ENCODE data around the gene TPT1. TPM values are rescaled to one million over a fixed set of nuclear protein-coding genes. Genes with fewer than 3 reads are reported as not detected.

TPT1 gene
- total and polyA plus RNA-seq, 2 of the 13 experiments (the other 11 are each of a cell fraction or from before 2014, with no cell fraction given), result 2,953 to 3,594 TPM

GRCh38 chr13:45341799-45342500 lies 967 bp upstream of the TPT1 start:
- Histone ChIP-seq H3K36me3 (replicated peaks in 1 of 2; ENCODE audit: control insufficient read depth in 1 of 2, insufficient read depth in 2 of 2, low read length in 2 of 2) (peaks cover 12 to 44% of the 10 kb centered on the region in 2 experiments), H4K20me1 (ENCODE audit: insufficient read depth, low read length) (peaks cover 37% of the 10 kb centered on the region), H3K4me1 (ENCODE audit: insufficient read depth, low read length) (peaks cover 42% of the 10 kb centered on the region), H3K79me2 (ENCODE audit: insufficient read depth, low read length) (peaks cover 52% of the 10 kb centered on the region), H3K9me3 (ENCODE audit: low read length) (no peaks in the 10 kb centered on the region), H3K27ac (ENCODE audit: extremely low read length, insufficient read depth, low read length) (peak overlapping the region; percentile 97), H2AFZ (ENCODE audit: low read length) (peak overlapping the region; percentile 21), H3K4me2 (ENCODE audit: low read depth, low read length) (peak overlapping the region; percentile 78), H3K27me3 (ENCODE audit: control insufficient read depth in 1 of 2, insufficient read depth in 2 of 2, low read length in 2 of 2) (no peaks in the 10 kb centered on the region; a peak in 1 of 5 replicates), H3K9ac (ENCODE audit: insufficient read depth, low read depth, low read length) (peak overlapping the region; percentile 94), H3K4me3 (replicated peaks in 1 of 3; ENCODE audit: insufficient read depth in 1 of 3, low read depth in 2 of 3, low read length in 3 of 3) (peak overlapping the region; percentile 80 to 97 (median 97))
- WGBS (ENCODE audit: low lambda C conversion rate), result 10% methylated on average over 17 of the region's 17 CpGs
- intact Hi-C loops (cut with micrococcal nuclease; ENCODE audit: unreplicated experiment), result no loop called here
- TSS peak; percentile 85 for BruUV-seq (replicated peaks)
- CTCF ChIA-PET (ENCODE audit: low intra/inter-chr PET ratio, low total read pairs), result no interaction called here
- DNase-seq (ENCODE audit: low spot score), result no peak
- no peak for FAIRE-seq
- ATAC-seq, result no peak
- POLR2A ChIA-PET, result interaction anchor here (0.9 to 3.7 kb wide), 26 partner anchors 8 to 129 kb away, joined by 3 to 73 read pairs (median 6); partner anchors contain the start of genes COG3 and SLC25A30
- in situ Hi-C loops (cut with HindIII; ENCODE audit: extremely low pct_ligation_motif_present, low pct_unique_long_range_greater_than_20kb), result no loop called here
- TF ChIP-seq POGZ (CRISPR knock-in tag; IDR thresholded peaks at IDR 0.05), result 0 out of 2 replicates have a peak, but pooled peaks have one; percentile 45
- TF ChIP-seq, protein P1, sequence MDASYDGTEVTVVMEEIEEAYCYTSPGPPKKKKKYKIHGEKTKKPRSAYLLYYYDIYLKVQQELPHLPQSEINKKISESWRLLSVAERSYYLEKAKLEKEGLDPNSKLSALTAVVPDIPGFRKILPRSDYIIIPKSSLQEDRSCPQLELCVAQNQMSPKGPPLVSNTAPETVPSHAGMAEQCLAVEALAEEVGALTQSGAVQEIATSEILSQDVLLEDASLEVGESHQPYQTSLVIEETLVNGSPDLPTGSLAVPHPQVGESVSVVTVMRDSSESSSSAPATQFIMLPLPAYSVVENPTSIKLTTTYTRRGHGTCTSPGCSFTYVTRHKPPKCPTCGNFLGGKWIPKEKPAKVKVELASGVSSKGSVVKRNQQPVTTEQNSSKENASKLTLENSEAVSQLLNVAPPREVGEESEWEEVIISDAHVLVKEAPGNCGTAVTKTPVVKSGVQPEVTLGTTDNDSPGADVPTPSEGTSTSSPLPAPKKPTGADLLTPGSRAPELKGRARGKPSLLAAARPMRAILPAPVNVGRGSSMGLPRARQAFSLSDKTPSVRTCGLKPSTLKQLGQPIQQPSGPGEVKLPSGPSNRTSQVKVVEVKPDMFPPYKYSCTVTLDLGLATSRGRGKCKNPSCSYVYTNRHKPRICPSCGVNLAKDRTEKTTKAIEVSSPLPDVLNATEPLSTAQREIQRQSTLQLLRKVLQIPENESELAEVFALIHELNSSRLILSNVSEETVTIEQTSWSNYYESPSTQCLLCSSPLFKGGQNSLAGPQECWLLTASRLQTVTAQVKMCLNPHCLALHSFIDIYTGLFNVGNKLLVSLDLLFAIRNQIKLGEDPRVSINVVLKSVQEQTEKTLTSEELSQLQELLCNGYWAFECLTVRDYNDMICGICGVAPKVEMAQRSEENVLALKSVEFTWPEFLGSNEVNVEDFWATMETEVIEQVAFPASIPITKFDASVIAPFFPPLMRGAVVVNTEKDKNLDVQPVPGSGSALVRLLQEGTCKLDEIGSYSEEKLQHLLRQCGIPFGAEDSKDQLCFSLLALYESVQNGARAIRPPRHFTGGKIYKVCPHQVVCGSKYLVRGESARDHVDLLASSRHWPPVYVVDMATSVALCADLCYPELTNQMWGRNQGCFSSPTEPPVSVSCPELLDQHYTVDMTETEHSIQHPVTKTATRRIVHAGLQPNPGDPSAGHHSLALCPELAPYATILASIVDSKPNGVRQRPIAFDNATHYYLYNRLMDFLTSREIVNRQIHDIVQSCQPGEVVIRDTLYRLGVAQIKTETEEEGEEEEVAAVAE (CRISPR knock-in tag; IDR thresholded peaks at IDR 0.05; ENCODE audit: borderline replicate concordance), result 0 out of 2 replicates have a peak, but pooled peaks have one; percentile 1
- 0 out of 2 replicates have a peak, but pooled peaks have one; percentile 49 for TF ChIP-seq ZSCAN29 (CRISPR knock-in tag; conservative IDR thresholded peaks at IDR 0.05)
- no peak for TF ChIP-seq ZFY (CRISPR knock-in tag; IDR thresholded peaks at IDR 0.05)
- no peak for TF ChIP-seq ZNF34 (CRISPR knock-in tag; IDR thresholded peaks at IDR 0.05; ENCODE audit: borderline replicate concordance)
- 0 out of 2 replicates have a peak, but pooled peaks have one; percentile 61 for TF ChIP-seq ZNF234 (CRISPR knock-in tag; conservative IDR thresholded peaks at IDR 0.05)
- peak; percentile 6 for TF ChIP-seq SRSF1 (optimal IDR thresholded peaks at IDR 0.05; ENCODE audit: low read depth, low read length)
- TF ChIP-seq SSRP1 (CRISPR knock-in tag; IDR thresholded peaks at IDR 0.05), result no peak
- peak; percentile 6; the same call in 1 of the 2 replicates for TF ChIP-seq ZNF317 (CRISPR knock-in tag; IDR thresholded peaks at IDR 0.05)
- TF ChIP-seq CHD4 (IDR thresholded peaks at IDR 0.05; ENCODE audit: borderline replicate concordance, low read length), result 0 out of 2 replicates have a peak, but pooled peaks have one; percentile 35
- TF ChIP-seq, protein P2, sequence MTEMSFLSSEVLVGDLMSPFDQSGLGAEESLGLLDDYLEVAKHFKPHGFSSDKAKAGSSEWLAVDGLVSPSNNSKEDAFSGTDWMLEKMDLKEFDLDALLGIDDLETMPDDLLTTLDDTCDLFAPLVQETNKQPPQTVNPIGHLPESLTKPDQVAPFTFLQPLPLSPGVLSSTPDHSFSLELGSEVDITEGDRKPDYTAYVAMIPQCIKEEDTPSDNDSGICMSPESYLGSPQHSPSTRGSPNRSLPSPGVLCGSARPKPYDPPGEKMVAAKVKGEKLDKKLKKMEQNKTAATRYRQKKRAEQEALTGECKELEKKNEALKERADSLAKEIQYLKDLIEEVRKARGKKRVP (CRISPR knock-in tag; IDR thresholded peaks at IDR 0.05), result 0 out of 4 replicates have a peak, but pooled peaks of 1 of the 2 experiments have one; percentile 19
- TF ChIP-seq ZNF652 (CRISPR knock-in tag; IDR thresholded peaks at IDR 0.05; ENCODE audit: borderline replicate concordance, low read depth), result no peak
- TF ChIP-seq ZNF564 (CRISPR knock-in tag; IDR thresholded peaks at IDR 0.05), result peak; percentile 23; the same call in 1 of the 2 replicates
- no peak for TF ChIP-seq WIZ (CRISPR knock-in tag; IDR thresholded peaks at IDR 0.05)
- TF ChIP-seq SNAI1 (CRISPR knock-in tag; IDR thresholded peaks at IDR 0.05; ENCODE audit: borderline replicate concordance), result no peak
- TF ChIP-seq ZMYM3 (CRISPR knock-in tag; IDR thresholded peaks at IDR 0.05), result peak; percentile 95
- peak; percentile 6; the same call in 1 of the 2 replicates for TF ChIP-seq FOXA3 (CRISPR knock-in tag; IDR thresholded peaks at IDR 0.05)

All from HepG2 (cell line).